HUDEP-2 (cell line): ENCODE results near the gene PLCH1.
"Not testable (repeated sequence)": the region's sequence is repeated elsewhere in the genome, so short reads cannot be mapped to it uniquely, and the experiment has no call there.

Source experiments
- DNase-seq, 76 experiments: peaks; one replicate each; lab custom pipeline; 2025; ENCODE audit not compliant: unreplicated experiment in 76 of 76; lab: John Stamatoyannopoulos, UW

The PLCH1 gene

GRCh38 chr3:155651489-155652218 lies 93.2 kb downstream of the PLCH1 start:
- DNase-seq: no peak

- DNase-seq: no peak
Measured at GRCh38 chr3:155648013-155648591, 96.8 kb downstream of the PLCH1 start.

- DNase-seq: no peak
Measured at GRCh38 chr3:155647206-155647605, 97.7 kb downstream of the PLCH1 start.

DNA sequence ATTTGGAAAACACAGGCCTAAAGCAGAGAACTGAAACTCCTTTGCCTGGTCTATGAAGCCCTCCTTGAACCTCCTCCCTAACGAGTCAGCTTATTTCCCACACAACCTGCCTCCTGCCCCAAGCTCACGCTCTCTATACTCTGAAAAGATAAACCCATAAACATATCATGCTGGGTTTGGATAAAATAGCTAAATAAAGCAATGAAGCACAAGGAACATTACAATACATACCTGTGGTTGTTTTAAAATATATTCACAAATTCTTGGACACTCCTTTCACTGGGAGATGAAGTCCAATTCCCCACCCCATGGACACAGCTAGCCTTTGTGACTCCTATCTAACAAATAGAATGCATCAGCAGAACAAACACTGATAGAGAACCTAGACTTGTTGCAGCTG lies 98.2 kb downstream of the PLCH1 start:
- DNase-seq: no peak

DNA sequence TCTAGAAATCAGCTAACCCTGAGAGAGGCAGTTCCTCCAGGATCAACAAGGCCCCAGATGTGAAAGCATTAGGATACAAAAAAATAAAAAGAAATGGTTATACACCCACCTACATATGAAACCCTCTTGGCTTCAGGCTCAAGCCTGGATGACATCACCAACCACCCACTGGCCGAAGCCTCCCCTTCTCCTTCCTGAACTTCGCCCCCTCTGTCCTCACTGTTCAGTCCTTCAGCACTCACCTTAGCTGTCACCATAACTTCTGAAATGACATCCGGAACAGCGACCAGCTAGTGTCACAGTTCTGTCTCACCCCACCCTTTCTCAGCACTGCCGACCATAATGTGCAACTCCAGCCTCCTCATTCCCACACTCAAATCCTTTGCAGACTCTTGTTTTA lies 98.7 kb downstream of the PLCH1 start:
- no peak for DNase-seq

DNA sequence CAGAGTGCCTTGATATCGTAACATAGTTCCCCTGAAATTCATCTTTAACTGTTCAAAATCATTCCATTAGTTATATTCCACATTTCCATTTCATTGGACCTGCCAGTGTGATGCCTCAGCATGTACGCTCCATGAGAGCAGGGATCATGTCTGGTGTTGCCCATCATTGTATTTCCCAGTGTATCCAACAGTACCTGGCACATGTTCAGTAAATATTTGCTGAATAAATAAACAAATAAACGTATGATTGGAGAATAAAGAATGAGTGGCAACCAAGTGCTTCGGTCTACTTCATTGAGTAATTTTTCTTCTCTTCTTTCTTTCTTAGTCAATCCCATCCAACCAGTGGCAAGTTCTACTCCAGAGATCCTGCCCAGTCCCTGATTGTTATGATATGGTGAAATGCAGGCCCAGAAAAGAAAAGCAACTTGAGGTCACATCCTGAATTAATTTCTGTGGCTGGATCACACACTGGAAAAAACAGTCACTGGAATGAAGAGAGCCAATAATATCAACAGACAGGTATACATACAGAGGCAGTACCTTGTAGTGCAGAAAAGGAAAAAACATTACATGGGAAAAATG lies 101.2 kb downstream of the PLCH1 start:
- DNase-seq: no peak

- DNase-seq: no peak
Measured at GRCh38 chr3:155641956-155642355, 102.9 kb downstream of the PLCH1 start.

GRCh38 chr3:155640098-155640497 lies 104.8 kb downstream of the PLCH1 start:
- no peak for DNase-seq

GRCh38 chr3:155639462-155640055 lies 105.3 kb downstream of the PLCH1 start:
- no peak for DNase-seq

DNA sequence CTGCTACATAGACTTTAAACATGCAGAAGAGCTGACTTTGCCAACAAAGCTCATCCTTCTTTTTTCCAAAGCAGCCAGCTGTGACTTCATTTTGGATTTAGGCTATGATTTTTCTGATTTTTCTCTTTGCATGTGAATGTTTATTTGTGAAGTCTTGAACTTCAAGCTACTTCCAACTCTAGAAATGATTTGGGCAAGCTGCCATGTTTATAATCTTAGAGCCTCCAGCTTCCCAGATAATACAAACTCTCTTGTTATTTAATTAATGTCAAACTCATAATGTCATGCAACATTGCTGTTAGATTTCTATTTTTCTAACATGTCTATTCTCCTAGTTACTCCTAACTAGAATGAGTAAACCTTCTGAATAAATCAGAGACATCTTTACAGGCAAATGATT lies 106.4 kb downstream of the PLCH1 start:
- DNase-seq: not testable (repeated sequence)

GRCh38 chr3:155637567-155637966 lies 107.3 kb downstream of the PLCH1 start:
- DNase-seq: no peak

GRCh38 chr3:155635056-155635455 lies 109.8 kb downstream of the PLCH1 start:
- no peak for DNase-seq

DNA sequence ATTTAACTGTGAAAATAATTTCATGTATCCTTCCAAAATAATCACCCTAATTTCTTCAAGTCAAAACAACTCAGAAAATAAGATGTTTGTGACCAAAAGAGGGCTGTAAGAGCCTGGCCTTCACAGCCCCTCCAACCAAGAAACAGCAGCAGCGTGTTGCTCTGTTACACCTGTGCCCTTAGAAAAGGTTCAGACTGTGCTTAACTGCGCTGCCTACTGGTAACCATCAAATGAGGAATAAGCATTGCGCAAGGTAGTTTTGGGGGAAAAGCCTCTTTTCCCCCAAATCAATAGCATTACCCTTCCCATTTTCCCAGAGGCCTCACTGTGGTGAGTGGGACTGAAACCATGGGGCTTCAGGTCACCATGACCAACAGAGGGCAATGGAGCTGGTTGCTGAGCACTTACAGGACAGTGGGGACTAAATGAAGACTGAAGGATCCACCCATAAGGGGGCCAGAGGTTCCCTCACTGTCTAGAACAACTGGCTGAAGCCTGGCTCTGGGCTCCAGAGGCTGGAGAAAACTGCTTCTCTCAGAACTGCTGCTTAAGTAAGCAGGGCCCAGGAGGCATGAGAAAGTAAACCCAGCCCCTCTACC lies 110.7 kb downstream of the PLCH1 start:
- no peak for DNase-seq

GRCh38 chr3:155631323-155632019 lies 113.4 kb downstream of the PLCH1 start:
- no peak for DNase-seq

GRCh38 chr3:155629556-155629955 lies 115.3 kb downstream of the PLCH1 start:
- DNase-seq: no peak

- DNase-seq: no peak
Measured at GRCh38 chr3:155629056-155629455, 115.8 kb downstream of the PLCH1 start.

DNA sequence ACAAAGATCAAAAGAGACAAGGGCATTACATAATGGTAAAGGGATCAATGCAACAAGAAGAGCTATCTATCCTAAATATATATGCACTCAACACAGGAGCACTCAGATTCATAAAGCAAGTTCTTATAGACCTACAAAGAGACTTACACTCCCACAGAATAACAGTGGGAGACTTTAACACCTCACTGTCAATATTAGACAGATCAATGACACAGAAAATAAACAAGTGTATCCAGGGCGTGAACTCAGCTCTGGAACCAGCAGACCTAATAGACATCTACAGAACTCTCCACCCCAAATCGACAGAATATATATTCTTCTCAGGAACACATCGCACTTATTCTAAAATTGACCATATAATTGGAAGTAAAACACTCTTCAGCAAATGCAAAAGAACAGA lies 122.2 kb downstream of the PLCH1 start:
- not testable (repeated sequence) for DNase-seq

- DNase-seq: not testable (repeated sequence)
Measured at GRCh38 chr3:155620552-155620951, 124.3 kb downstream of the PLCH1 start.

DNA sequence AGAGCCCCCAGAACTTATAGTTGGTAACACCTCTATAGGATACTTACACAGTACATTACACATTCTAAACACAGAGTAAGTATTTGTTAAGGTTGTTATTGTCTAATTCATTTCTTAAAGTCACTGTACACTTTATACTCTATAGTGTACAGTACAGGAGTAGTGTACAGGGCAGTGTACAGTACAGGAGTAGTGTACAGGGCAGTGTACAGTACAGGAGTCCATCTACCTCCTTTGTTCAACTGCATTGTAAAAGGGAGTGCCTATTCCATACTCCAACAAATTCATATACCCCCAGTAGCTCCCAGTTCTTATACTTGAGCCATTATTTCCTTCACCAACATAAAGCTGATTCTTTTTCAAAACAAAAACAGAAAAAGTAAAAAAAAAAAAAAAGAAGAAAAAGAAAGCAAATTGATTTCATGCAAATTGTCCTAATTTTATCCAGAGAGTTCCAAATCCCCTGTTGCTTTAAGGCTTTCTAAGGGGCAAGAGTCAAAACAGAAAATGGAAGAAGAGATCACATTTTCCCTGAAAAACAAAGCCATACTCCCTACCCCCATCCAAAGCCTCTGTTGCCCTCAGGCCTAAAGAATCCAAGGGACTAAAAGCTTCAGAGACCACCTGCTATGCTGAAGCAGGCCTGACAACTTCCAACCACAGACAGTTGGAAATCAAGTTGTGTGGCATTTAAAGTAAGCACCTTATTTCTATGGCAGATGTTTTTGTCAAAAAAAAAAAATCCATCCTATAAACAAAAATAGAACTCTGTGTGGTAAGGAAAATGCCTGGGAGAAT lies 125.6 kb downstream of the PLCH1 start:
- no peak for DNase-seq

- no peak for DNase-seq
Measured at GRCh38 chr3:155618543-155618942, 126.3 kb downstream of the PLCH1 start.
